CD4-positive, alpha-beta memory T cell (primary cell): ENCODE measurements around the gene KIF19. TPM values are rescaled to one million over a fixed set of nuclear protein-coding genes. Genes with fewer than 3 reads are reported as not detected.

Experiments
- CTCF ChIA-PET: fragments of 350-600 bp; sonication (Branson Sonifier 250); formaldehyde crosslinking; loops from one replicate; lab custom pipeline; 2021; ENCODE audit warnings: inconsistent platforms; ENCODE audit not compliant: partially characterized antibody; lab: Charles Lee
- POLR2A ChIA-PET: fragments of 350-600 bp; sonication (Branson Sonifier 250); formaldehyde crosslinking; loops from one replicate; lab custom pipeline; 2021; ENCODE audit not compliant: partially characterized antibody; lab: Charles Lee
- DNase-seq, 5 donors: peaks; one replicate each; pipeline versions ENCODE4 v3.0.0 to v3.0.0-alpha.2; 2020 to 2022; ENCODE audit warnings: mixed read lengths in 1 of 5
- H3K27ac ChIP-seq: one replicate; pipeline ENCODE4 v1.7.0; 2013; ENCODE audit warnings: low read depth, low read length
- H3K27me3 ChIP-seq: 2 replicates; pipeline ENCODE4 v1.7.0; 2013; ENCODE audit warnings: mild to moderate bottlenecking, low read length, moderate library complexity; ENCODE audit not compliant: insufficient read depth
- H3K36me3 ChIP-seq: 2 replicates; pipeline ENCODE4 v1.7.0; 2013; ENCODE audit warnings: mild to moderate bottlenecking, low read length, moderate library complexity; ENCODE audit not compliant: insufficient read depth
- H3K4me1 ChIP-seq: 2 replicates; pipeline ENCODE4 v1.7.0; 2013; ENCODE audit warnings: mild to moderate bottlenecking, low read length, moderate library complexity; ENCODE audit not compliant: insufficient read depth
- H3K4me3 ChIP-seq, 2 donors: one replicate each; pipeline ENCODE4 v1.7.0; 2013; ENCODE audit warnings: low read length in 2 of 2, mild to moderate bottlenecking in 1 of 2
- H3K9me3 ChIP-seq, 2 donors: one replicate each; pipeline ENCODE4 v1.7.0; 2013; ENCODE audit warnings: low read length in 2 of 2, control low read depth in 1 of 2; ENCODE audit not compliant: control insufficient read depth in 1 of 2
- H3K27ac Mint-ChIP-seq, 7 donors: one replicate each; pipeline ENCODE4 v1.8.0; 2020 to 2021; ENCODE audit warnings: mixed read lengths in 7 of 7, mild to moderate bottlenecking in 6 of 7, inconsistent platforms in 3 of 7, moderate library complexity in 3 of 7
- H3K27me3 Mint-ChIP-seq, 2 donors: one replicate each; pipeline ENCODE4 v1.8.0; 2020 to 2021; ENCODE audit warnings: mixed read lengths in 2 of 2
- H3K36me3 Mint-ChIP-seq, 2 donors: one replicate each; pipeline ENCODE4 v1.8.0; 2020 to 2021; ENCODE audit warnings: mixed read lengths in 2 of 2, inconsistent platforms in 1 of 2, mild to moderate bottlenecking in 1 of 2
- H3K4me1 Mint-ChIP-seq, 4 donors: one replicate each; pipeline ENCODE4 v1.8.0; 2020 to 2021; ENCODE audit warnings: mixed read lengths in 4 of 4, mild to moderate bottlenecking in 1 of 4
- H3K4me3 Mint-ChIP-seq, 8 donors: one replicate each; pipeline ENCODE4 v1.8.0; 2020 to 2021; ENCODE audit warnings: mixed read lengths in 8 of 8, mild to moderate bottlenecking in 7 of 8, moderate library complexity in 6 of 8, inconsistent platforms in 3 of 8
- H3K9me3 Mint-ChIP-seq, 8 donors: one replicate each; pipeline ENCODE4 v1.8.0; 2020 to 2021; ENCODE audit warnings: mixed read lengths in 8 of 8, mild to moderate bottlenecking in 5 of 8, inconsistent platforms in 3 of 8, moderate library complexity in 1 of 8
- intact Hi-C: fragments of 100-400 bp; cut with micrococcal nuclease; formaldehyde crosslinking; loops from one replicate; pipeline ENCODE4 v1.15.1; 2023
- polyA plus RNA-seq, 2 donors: library from polyadenylated mRNA; unstranded; fragments of 300-500 nt; fragmentation: Illumina TruSeq; gene quantifications; one replicate each; pipeline ENCODE4 v1.2.3, GENCODE V29; 2021
- total RNA-seq, 2 experiments: library from RNA; stranded (reverse); gene quantifications; one replicate each; pipeline ENCODE4 v1.2.3, GENCODE V29; 2021

Gene KIF19
- total and polyA plus RNA-seq, 4 experiments from 2014 or later: 1.5 to 2.3 (median 1.6) TPM

DNA sequence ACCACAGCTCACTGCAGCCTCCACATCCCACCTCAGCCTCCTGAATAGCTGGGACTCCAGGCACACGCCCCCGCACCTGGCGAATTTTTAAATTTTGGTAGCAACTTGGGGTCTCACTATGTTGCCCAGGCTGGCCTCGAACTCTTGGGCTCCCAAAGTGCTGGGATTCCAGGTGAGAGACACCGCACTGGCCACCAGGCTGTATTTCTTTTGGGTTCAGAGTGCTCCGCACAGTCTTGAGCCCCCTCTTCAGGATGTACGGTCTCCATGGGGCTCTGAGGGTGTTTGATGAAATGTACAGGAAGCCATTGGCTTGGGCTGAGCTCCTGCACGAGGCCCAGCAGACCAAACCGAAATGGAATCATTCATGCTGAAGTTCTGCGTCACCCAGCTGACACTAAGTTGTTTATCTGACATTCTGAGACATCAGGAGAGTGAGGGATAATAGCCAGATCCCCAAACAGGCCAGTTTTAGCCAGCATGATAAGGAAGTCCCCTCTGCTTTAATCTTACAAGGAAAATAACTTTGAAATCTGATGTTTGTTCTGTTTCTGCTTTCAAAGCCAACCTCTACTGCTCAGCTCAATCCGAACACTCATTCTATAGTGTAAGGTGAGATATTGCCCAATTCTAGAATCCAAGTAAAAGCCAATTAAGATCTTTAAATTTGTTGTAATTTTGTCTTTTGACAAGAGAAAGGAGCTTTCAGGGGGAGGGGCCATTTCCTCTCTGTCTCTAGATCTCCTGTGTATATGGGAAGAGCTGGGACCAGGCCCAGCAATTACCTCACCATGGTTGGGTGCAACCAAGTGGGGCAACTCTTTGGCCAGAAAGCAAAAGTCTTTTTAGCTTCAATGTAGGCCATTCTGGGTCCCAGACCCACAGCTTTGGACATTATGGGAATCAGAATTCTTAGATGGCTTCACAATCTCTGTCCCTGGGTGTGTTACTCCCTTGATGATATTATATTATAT is 64.9 kb downstream of the KIF19 start:
- intact Hi-C loops: no loop called here

DNA sequence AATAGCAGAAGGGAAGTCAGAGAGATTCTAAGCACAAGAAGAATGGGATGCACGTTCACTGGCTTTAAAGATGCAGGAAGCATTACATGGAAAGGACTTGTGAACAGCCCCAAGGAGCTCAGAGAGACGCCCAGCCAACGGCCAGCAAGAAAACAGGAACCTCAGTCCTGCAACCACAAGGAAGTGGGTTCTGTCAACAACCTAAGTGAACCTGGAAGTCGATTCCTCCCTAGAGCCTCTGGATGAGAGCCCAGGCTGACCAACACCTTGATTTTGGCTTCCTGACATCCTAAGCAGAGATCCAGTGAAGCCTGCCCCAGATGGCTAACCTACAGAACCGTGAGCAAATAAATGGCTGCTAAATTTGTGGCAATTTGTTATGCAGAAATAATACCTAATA is 65.7 kb downstream of the KIF19 start:
- intact Hi-C loops: no loop called here
- no peaks in the 10 kb centered on the region for H3K9me3 ChIP-seq
- no peaks in the 10 kb centered on the region for H3K36me3 Mint-ChIP-seq
- H3K27ac ChIP-seq: no peak overlapping the region
- H3K4me1 ChIP-seq: no peaks in the 10 kb centered on the region
- H3K9me3 Mint-ChIP-seq: peaks cover 0 to 2% (median 0%) of the 10 kb centered on the region in 8 donors
- no peak for DNase-seq
- peaks cover 0 to 4% of the 10 kb centered on the region in 2 donors for H3K27me3 Mint-ChIP-seq
- ChIA-PET POLR2A (no interaction called here), CTCF (interaction anchor here (1.1 to 3.6 kb wide), 3 partner anchors 11 to 23 kb away, joined by 3 to 17 read pairs (median 10); no protein-coding TSS in a partner anchor)
- H3K4me1 Mint-ChIP-seq: no peaks in the 10 kb centered on the region
- H3K36me3 ChIP-seq: no peaks in the 10 kb centered on the region
- peak overlapping the region in 1 of 7 donors; percentile 6 for H3K27ac Mint-ChIP-seq
- no peak overlapping the region for H3K4me3 Mint-ChIP-seq
- H3K27me3 ChIP-seq: no peaks in the 10 kb centered on the region
- H3K4me3 ChIP-seq: no peak overlapping the region

More for the DNA sequence above, 64.9 kb downstream of the KIF19 start:
- no peaks in the 10 kb centered on the region for H3K36me3 Mint-ChIP-seq
- peaks cover 0 to 4% of the 10 kb centered on the region in 2 donors for H3K27me3 Mint-ChIP-seq
- H3K9me3 Mint-ChIP-seq: peaks cover 0 to 2% (median 0%) of the 10 kb centered on the region in 8 donors
- no peaks in the 10 kb centered on the region for H3K4me1 ChIP-seq
- no peaks in the 10 kb centered on the region for H3K4me1 Mint-ChIP-seq
- no peak overlapping the region for H3K27ac Mint-ChIP-seq
- ChIA-PET POLR2A (no interaction called here), CTCF (interaction anchor here (0.7 to 3.6 kb wide), 4 partner anchors 10 to 68 kb away, joined by 3 to 17 read pairs (median 6); no protein-coding TSS in a partner anchor)
- no peak overlapping the region for H3K27ac ChIP-seq
- H3K4me3 ChIP-seq: no peak overlapping the region
- H3K4me3 Mint-ChIP-seq: no peak overlapping the region
- H3K9me3 ChIP-seq: no peaks in the 10 kb centered on the region
- no peaks in the 10 kb centered on the region for H3K36me3 ChIP-seq
- DNase-seq: no peak
- no peaks in the 10 kb centered on the region for H3K27me3 ChIP-seq

DNA sequence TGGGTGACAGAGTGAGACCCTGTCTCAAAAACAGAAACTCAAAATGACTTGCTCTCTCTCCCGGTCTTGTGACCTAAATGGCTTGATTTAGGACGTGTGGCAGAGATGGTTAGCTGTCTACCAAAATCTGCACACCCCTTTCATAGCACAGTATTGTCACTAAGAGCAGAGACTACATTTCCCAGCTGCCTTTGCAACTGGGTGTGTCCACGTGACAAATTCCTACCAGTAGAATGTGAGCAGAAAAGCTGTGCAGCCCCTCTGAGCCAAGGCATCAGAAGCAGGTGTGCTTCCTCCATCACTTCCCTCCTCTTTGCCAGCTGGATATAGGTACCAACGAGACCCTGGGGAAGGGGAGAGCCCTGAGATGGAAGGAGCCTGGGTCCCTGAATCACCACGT is 66.8 kb downstream of the KIF19 start:
- intact Hi-C loops: no loop called here

DNA sequence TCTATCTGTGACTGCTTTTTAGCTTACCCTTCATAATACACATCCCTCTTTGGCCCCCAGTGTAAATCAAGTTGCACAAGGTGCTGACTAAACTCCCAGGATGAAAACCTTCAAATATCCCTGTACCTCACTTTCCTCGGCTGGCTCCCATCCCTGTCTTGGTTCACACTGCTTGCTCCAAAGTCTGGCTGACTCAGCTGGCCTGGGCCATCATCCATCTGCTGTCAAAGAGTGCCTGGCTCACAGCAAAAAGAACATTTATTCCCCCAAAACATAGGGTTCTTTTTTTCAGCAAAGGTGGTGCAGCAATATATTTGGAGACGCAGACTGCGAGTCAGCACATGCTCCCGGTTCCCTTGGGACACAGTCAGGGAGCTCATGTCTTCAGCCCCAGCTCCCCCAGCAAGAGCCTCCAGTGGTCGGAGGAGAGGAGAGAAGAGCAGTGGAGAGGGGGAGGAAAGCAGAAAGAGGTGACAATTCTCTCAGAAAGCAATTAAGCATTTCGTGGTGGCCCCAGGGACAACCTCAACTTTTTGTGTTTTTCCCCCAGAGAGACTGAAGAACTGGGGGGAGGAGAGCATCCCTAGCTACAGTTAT is 67.4 kb downstream of the KIF19 start:
- no peak overlapping the region for H3K4me3 Mint-ChIP-seq
- no peak overlapping the region for H3K27ac Mint-ChIP-seq
- H3K36me3 Mint-ChIP-seq: no peaks in the 10 kb centered on the region
- H3K4me1 Mint-ChIP-seq: no peaks in the 10 kb centered on the region
- no peak overlapping the region for H3K4me3 ChIP-seq
- ChIA-PET CTCF (interaction anchor here (1.7 to 3.6 kb wide), 2 partner anchors 14 to 25 kb away, joined by 5 to 17 read pairs; no protein-coding TSS in a partner anchor), POLR2A (no interaction called here)
- peaks cover 0 to 4% of the 10 kb centered on the region in 2 donors for H3K27me3 Mint-ChIP-seq
- no peaks in the 10 kb centered on the region for H3K36me3 ChIP-seq
- no peak for DNase-seq
- no peaks in the 10 kb centered on the region for H3K9me3 ChIP-seq
- no peaks in the 10 kb centered on the region for H3K27me3 ChIP-seq
- H3K4me1 ChIP-seq: no peaks in the 10 kb centered on the region
- peaks cover 0 to 2% (median 0%) of the 10 kb centered on the region in 8 donors for H3K9me3 Mint-ChIP-seq
- no peak overlapping the region for H3K27ac ChIP-seq
- intact Hi-C loops: no loop called here

More for the DNA sequence above, 66.8 kb downstream of the KIF19 start:
- H3K27me3 Mint-ChIP-seq: peaks cover 0 to 4% of the 10 kb centered on the region in 2 donors
- Histone ChIP-seq H3K4me3 (no peak overlapping the region), H3K9me3 (no peaks in the 10 kb centered on the region), H3K27me3 (no peaks in the 10 kb centered on the region), H3K27ac (no peak overlapping the region), H3K36me3 (no peaks in the 10 kb centered on the region), H3K4me1 (no peaks in the 10 kb centered on the region)
- ChIA-PET CTCF (interaction anchor here (3.6 kb wide), 1 partner anchor 24 kb away, joined by 17 read pairs; no protein-coding TSS in a partner anchor), POLR2A (no interaction called here)
- H3K4me1 Mint-ChIP-seq: no peaks in the 10 kb centered on the region
- H3K36me3 Mint-ChIP-seq: no peaks in the 10 kb centered on the region
- H3K27ac Mint-ChIP-seq: no peak overlapping the region
- H3K4me3 Mint-ChIP-seq: no peak overlapping the region
- peaks cover 0 to 2% (median 0%) of the 10 kb centered on the region in 8 donors for H3K9me3 Mint-ChIP-seq
- no peak for DNase-seq

DNA sequence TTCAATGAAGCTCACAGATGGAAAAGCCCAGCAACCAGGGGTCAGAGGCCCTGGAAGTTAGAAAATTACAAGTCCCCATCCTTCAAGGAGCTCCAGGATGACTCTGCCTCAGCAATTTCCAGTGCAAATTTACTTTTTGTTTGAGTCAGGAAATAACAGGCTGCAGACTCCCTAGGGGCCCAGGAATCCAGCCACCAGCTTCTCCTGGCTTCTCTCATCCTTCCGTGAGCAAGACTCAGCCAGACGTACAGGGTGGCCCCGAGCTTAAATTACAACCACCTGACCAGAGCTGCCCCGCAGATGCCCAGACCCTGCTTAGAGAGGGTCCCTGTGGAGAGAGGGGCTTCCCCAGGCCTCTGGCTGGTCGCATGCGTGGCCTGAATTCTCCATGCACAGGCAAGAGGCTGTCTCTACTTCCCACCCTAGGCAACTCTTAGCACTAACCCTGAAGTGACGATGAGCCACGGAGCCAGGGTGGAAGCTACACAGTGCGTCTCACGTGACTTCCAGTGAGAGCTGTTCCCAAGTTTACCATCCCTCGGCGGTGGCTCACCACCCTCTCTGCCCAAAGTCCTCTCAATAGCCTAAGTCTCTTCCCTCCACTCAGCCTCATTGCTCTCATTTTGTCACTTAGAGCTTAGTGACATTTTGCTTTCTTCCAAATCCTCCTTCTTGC is 68.4 kb downstream of the KIF19 start:
- POLR2A ChIA-PET: no interaction called here

DNA sequence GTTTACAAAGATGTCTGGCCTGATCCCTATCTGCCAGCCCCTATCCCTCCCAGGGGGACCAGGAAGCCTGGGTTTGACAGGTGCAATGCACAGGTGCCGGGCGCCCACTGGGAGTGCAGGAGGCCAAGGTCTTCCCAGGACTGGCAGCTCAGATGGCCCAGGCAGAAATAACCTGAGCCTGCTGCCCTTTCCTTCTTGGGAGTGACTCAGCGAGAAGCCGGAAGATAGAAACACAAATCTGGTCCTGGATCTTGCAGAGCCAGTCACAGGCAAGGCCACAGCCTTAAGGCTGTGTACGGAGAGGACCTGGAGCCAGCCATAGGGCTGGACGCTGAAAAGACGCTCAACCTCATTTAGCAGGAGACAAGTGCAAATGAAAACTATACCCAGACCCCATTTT is 69.0 kb downstream of the KIF19 start:
- H3K27ac ChIP-seq: no peak overlapping the region
- H3K9me3 ChIP-seq: no peaks in the 10 kb centered on the region
- Mint-ChIP-seq H3K27me3 (peaks cover 0 to 4% of the 10 kb centered on the region in 2 donors), H3K27ac (no peak overlapping the region), H3K36me3 (no peaks in the 10 kb centered on the region), H3K9me3 (peaks cover 0 to 2% (median 0%) of the 10 kb centered on the region in 8 donors), H3K4me1 (no peaks in the 10 kb centered on the region), H3K4me3 (no peak overlapping the region)
- no peaks in the 10 kb centered on the region for H3K4me1 ChIP-seq
- DNase-seq: no peak
- intact Hi-C loops: no loop called here
- H3K27me3 ChIP-seq: no peaks in the 10 kb centered on the region
- H3K4me3 ChIP-seq: no peak overlapping the region
- ChIA-PET POLR2A (no interaction called here), CTCF (interaction anchor here (1.7 kb wide), 1 partner anchor 16 kb away, joined by 5 read pairs; no protein-coding TSS in a partner anchor)
- no peaks in the 10 kb centered on the region for H3K36me3 ChIP-seq

More for the DNA sequence above, 68.4 kb downstream of the KIF19 start:
- H3K27me3 Mint-ChIP-seq: peaks cover 0 to 4% of the 10 kb centered on the region in 2 donors
- H3K27ac Mint-ChIP-seq: no peak overlapping the region
- no peak overlapping the region for H3K27ac ChIP-seq
- no peaks in the 10 kb centered on the region for H3K4me1 ChIP-seq
- intact Hi-C loops: no loop called here
- no peaks in the 10 kb centered on the region for H3K27me3 ChIP-seq
- H3K36me3 ChIP-seq: no peaks in the 10 kb centered on the region
- no peaks in the 10 kb centered on the region for H3K36me3 Mint-ChIP-seq
- H3K4me1 Mint-ChIP-seq: no peaks in the 10 kb centered on the region
- no peak overlapping the region for H3K4me3 ChIP-seq
- H3K9me3 ChIP-seq: no peaks in the 10 kb centered on the region
- DNase-seq: no peak
- H3K9me3 Mint-ChIP-seq: peaks cover 0 to 2% (median 0%) of the 10 kb centered on the region in 8 donors
- CTCF ChIA-PET: interaction anchor here (1.7 to 3.6 kb wide), 2 partner anchors 15 to 26 kb away, joined by 5 to 17 read pairs; no protein-coding TSS in a partner anchor
- no peak overlapping the region for H3K4me3 Mint-ChIP-seq
